ENCODE results near the gene BPIFB3. TPM values are rescaled to one million over a fixed set of nuclear protein-coding genes. Genes with fewer than 3 reads are reported as not detected.

The BPIFB3 gene
- not detected for polyA plus RNA-seq (ENCODE audit: insufficient read length)

- DNase-seq = no peak
Observed at GRCh38 chr20:33053291-33054106, at the start of gene BPIFB3. BPIFB3 (plus strand) TSS chr20:33053903; CDS start chr20:33055436, 1,533 bp downstream.

- no peak for DNase-seq
Observed at GRCh38 chr20:33004141-33004751, 49.5 kb upstream of the BPIFB3 start, which contains the start of gene SUN5. SUN5 (minus strand) TSS chr20:33004433; CDS start chr20:33004340, 93 bp downstream.

GRCh38 chr20:33005132-33005566 lies 48.6 kb upstream of the BPIFB3 start:
- DNase-seq = no peak

GRCh38 chr20:33005908-33006775 lies 47.6 kb upstream of the BPIFB3 start:
- DNase-seq = no peak

GRCh38 chr20:33006776-33007375 lies 46.8 kb upstream of the BPIFB3 start:
- DNase-seq = no peak

GRCh38 chr20:33007376-33008335 lies 46.0 kb upstream of the BPIFB3 start, which contains the start of gene BPIFB2:
BPIFB2 (plus strand) TSS chr20:33007704; CDS start chr20:33008575, 871 bp downstream.
- no peak for DNase-seq

GRCh38 chr20:33008336-33009213 lies 45.1 kb upstream of the BPIFB3 start:
- no peak for DNase-seq

- no peak for DNase-seq
Observed at GRCh38 chr20:33009214-33010132, 44.2 kb upstream of the BPIFB3 start.

GRCh38 chr20:33010133-33010504 lies 43.6 kb upstream of the BPIFB3 start:
- DNase-seq = no peak

GRCh38 chr20:33010674-33011449 lies 42.8 kb upstream of the BPIFB3 start:
- DNase-seq = no peak

- DNase-seq = no peak
Observed at GRCh38 chr20:33012327-33013189, 41.1 kb upstream of the BPIFB3 start.

- DNase-seq = no peak
Observed at GRCh38 chr20:33013701-33014326, 39.9 kb upstream of the BPIFB3 start.

GRCh38 chr20:33014336-33015113 lies 39.2 kb upstream of the BPIFB3 start:
- DNase-seq = no peak

GRCh38 chr20:33015114-33015484 lies 38.6 kb upstream of the BPIFB3 start:
- no peak for DNase-seq

- no peak for DNase-seq
Observed at GRCh38 chr20:33015700-33016580, 37.8 kb upstream of the BPIFB3 start.
